DOHH2 (cell line): ENCODE results near the gene ZNF408.

Experiments
- CTCF ChIP-seq: fragments of 200-600 bp; sonication (generic); IDR thresholded peaks from one replicate; pipeline ENCODE4 v1.5.1; 2014; ENCODE audit warnings: antibody characterized with exemption, mild to moderate bottlenecking, low read depth, low read length; ENCODE audit not compliant: poor library complexity, severe bottlenecking
- EZH2phosphoT487 ChIP-seq: fragments of 200-600 bp; sonication (generic); IDR thresholded peaks from 2 replicates; pipeline ENCODE4 v1.6.1; 2017; ENCODE audit warnings: borderline replicate concordance, mild to moderate bottlenecking, antibody characterized with exemption, low read length, moderate library complexity, mixed read lengths

- TF ChIP-seq CTCF (no peak), EZH2phosphoT487 (no peak)
Measured at GRCh38 chr11:46710821-46711269, 10.0 kb downstream of the ZNF408 start.
